NCI-H2196 treated with DMSO at 0.1 percent for 48 hours (cell line): ENCODE results near the gene OR1E2.
"Not testable (repeated sequence)": the region's sequence is repeated elsewhere in the genome, so short reads cannot be mapped to it uniquely, and the experiment has no call there.

Experiments used
- DNase-seq: peaks from one replicate; lab custom pipeline; 2025; ENCODE audit not compliant: unreplicated experiment; lab: John Stamatoyannopoulos, UW

The OR1E2 gene, protein sequence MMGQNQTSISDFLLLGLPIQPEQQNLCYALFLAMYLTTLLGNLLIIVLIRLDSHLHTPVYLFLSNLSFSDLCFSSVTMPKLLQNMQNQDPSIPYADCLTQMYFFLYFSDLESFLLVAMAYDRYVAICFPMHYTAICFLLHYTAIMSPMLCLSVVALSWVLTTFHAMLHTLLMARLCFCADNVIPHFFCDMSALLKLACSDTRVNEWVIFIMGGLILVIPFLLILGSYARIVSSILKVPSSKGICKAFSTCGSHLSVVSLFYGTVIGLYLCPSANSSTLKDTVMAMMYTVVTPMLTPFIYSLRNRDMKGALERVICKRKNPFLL

DNA sequence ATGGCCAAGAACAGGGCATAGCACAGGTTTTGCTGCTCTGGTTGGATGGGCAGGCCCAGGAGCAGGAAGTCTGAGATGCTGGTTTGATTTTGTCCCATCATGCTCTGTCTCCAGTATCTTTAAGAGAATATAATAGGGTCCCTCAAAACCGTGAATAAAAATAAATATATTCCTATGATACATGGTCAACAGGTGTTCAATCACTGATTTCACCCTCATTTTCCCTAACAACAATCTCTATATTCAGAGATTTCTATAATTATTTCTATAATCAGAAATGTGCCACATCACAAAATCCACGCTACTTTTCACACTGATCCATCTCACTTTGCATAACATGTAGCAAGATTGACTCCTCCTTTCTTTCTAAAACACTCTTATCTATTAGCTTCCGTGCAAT, at the start of gene OR1E2:
OR1E2 (minus strand) TSS at position 101 of the 400 bp plus-strand sequence; CDS start at position 101, 0 bp downstream.
- no peak for DNase-seq

DNA sequence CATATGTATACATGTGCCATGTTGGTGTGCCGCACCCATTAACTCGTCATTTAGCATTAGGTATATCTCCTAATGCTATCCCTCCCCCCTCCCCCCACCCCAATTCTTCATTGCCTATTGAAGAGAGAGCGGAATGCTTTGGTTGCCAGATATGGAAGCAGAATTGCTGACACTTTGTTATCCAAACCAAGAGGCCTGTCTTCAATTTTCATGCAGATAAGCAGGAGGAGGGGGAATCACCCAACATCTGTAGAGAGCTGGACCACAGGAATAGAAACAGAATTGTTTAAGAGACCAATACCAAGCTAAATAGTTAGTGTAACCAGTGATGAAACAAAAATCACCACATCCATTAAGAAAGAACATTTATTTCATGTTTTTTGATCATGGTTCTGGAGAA, 49.2 kb upstream of the OR1E2 start:
- DNase-seq, result no peak

DNA sequence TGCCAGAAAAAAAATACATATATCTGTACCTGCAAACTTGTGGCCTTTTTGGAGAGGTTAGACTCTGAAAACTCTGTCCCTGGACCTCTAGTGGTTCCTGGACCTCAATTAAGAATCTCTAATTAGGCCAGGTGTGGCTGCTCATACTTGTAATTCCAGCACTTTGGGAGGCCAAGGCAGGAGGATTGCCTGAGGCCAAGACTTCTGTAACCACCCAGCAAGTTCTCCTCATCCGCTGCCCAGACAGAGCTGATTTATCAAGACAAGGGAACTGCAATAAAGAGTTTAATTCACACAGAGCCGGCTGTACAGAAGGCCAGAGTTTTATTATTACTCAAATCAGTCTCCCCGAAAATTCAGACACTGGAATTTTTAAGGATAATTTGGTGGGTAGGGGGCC, 46.3 kb upstream of the OR1E2 start:
- DNase-seq, result no peak

DNA sequence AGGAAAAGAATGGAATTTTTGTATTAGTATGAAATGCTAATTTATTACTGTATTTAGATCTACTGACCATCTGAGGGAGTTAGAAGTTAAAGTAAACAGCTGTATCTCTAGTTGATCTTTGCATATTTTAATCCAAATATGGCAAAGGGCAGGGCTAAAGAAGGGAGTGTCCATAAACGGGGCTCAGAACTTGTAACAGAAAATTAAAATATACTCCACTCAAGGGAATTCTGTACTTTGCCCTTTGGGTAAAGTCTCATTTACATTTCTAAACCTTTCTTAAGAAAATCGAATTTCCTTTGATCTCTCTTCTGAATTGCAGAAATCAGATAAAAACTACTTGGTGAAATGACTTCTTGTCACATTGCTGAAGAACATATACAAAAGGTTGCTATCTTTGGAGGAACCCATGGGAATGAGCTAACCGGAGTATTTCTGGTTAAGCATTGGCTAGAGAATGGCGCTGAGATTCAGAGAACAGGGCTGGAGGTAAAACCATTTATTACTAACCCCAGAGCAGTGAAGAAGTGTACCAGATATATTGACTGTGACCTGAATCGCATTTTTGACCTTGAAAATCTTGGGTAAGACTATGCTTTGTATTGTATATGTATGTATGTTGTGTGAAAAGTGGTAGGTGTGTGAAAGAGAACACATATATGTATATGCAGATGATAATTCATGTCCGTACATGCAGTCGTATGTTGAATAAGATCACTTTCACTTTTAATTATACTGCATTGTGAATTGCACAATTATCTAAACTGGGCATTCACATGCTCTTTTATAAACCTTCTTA, 42.4 kb upstream of the OR1E2 start, which contains the start of gene ASPA:
ASPA (plus strand) TSS at position 186 of the 799 bp plus-strand sequence; CDS start at position 349, 163 bp downstream.
- DNase-seq, result no peak

DNA sequence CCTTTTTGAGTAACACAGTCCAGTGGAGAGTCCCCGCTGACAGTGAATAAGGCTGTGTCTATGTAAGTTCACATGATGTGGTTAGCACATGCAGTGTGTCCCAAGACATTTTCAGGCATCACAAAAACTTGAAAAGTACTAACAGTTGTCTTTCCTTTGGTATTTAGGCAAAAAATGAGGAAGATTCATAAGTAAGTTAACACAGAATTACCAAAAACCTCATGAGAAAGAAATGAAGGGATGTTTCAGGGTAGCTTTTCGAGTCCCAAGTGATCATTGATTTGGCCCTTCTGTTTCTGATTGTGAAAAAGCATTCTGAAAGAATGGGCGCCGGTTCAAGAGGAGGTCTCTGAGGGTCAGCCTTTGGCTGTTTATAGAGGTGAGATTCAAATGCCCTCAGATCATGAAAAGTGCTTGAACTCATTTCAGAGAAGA, 41.6 kb upstream of the OR1E2 start:
- no peak for DNase-seq

DNA sequence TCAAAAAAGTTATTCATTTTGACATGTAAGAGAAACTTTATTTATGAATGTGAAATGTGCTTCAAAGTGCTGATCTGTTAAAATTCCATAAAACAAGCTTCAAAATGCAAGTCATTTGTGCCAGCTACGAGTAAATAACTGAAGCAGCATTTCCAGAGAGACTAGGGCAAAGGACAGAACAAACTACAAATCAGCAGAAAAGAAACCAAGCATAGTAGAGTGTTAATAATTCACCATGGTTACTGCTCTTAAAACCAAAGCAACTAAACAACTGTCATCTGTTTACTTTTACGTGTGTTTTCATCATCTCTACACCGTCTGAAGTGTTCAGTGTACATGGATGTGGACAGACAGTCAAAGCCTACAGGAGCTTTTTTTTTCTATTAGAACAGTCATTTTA, 40.6 kb upstream of the OR1E2 start:
- no peak for DNase-seq

DNA sequence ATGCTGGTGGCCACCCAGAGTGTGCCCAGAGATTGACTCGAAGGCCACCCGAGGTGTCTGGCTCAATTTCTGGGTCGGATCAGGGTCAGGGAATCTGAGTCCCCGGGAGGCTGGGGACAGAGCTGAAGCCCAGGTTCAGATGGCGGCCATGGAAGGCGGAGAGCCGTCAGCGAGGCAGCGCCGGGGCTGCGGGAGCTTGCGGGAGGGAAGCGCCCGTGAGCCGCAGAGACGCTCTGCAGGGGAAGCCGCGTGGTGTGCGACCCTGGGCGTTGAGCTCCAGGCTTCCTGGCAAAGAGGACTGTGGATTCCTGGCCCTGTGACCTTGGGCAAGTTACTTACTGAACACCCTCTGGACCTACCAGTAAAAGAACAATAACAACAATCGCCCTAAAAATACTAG, 38.5 kb upstream of the OR1E2 start:
- DNase-seq, result no peak

DNA sequence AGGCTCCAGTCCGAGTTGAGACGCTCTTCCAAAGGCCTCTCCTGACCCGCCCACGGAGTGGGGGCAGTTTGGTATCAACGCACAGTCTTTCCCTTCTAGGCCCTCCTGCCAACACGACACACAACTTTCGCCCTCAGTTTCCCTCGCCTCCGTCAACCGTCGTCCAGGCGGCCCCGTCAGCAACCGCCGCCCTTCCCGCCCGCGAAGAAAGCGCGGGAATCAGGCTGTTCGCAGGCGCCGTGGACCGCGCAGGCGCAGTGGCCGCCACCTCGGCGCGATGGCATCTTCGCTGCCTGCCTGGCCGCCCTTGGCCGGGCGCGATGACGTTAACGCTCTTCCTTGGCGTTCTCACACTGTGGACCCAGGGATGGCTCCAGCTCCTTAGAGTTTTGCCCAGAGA, 38.0 kb upstream of the OR1E2 start, which contains the start of gene SPATA22:
SPATA22 (minus strand) TSS at position 221 of the 400 bp plus-strand sequence. CDS start 2,494 bp downstream, outside the sequence.
- no peak for DNase-seq

DNA sequence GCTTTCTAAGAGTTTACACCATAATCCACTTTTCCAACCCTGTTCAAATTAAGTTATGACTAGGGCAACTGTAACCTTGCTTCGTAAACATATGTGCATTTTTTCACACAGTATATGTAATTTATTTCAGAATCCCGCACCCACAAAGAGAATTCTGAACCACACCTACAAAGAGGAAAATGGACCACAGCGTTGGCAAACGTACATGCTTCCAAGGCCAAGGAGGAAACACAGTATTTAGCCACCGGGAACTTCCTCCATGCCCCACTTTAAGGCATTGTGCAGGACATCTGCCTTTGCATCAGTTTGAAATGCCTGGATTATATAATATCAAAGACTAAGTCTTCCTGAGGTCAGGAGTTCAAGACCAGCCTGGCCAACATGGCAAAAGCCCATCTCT, 35.9 kb upstream of the OR1E2 start:
- DNase-seq, result no peak

DNA sequence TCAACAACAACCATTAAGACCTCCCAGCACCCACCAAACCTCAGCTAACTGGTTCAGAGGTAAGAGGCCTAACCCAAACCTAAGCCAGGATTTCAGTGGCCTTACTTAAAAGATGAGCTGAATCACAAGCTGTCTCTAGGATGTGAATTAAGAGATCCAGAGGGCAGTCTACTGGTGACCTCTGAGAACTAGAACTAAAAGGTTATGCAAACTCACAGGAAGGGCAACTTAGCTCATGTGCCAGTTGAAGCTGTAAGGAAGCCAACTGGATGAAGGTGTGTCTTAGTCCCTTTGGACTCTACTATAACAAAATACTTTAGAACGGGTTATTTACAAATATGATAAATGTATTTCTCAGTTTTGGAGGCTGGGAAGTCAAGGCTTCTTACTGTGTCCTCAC, 32.7 kb upstream of the OR1E2 start:
- not testable (repeated sequence) for DNase-seq

DNA sequence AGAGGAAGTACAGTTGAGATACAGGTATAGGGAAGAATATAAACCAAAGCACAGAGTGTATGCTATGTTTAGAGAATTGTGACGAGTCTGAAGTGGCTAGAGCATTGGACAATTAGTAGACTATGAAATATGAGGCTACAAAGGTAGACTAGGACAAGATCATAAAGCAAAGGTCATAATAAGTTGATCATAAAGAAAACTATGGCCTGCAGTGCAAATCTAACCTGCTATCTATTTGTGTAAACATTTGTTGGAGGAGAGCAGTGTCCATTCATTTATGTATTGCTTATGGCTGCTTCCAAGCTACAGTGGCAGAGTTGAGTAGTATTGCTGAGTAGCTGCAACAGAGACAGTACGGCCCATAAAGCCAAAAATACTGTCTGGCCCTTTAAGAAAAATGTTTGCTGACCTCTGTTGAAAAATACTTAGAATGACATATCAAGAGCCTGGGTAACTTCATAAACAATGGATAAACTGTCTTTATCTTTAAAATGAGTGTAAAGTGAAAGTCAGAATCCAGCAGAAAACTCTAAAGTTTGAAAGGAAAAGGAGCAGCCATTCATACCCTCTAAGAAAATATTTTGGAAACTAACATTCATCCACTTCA, 14.5 kb upstream of the OR1E2 start:
- no peak for DNase-seq

DNA sequence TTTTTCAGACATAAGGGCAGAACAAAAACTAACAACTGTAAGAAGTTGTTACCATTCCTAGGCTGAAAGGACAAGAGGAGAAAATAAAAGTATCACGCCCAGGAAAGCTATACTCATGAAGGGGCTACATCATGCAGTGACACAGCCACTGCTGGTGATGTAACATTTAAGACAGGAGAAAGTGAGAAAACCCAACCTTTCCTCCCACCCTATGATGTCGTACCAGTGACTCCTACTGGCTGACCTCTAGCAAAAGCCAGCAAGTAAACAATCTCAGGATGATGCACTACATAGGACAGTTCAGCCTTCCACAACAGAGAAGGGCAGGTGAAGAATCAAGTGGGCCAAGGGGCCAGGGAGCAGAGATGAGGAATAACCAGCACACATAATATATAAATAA, 14.0 kb upstream of the OR1E2 start:
- no peak for DNase-seq

DNA sequence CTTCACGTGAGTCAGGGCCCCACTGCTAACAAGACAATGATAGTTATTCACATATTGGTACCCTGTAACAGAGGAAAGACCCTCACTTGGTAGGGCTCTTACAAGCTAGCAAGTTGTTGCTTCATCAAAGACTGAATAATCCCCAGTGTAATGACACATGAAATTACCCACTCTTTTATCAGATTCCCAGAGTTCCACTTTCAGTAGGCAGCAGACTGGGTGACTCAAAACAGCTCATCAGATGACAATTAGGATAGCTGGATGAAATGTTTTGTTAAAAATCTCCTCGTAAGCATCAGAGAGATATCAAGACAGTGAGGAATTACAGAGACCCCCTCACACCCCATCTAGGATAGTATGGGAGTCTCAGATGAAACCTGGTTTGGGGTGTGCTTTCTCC, 6.8 kb upstream of the OR1E2 start:
- no peak for DNase-seq

DNA sequence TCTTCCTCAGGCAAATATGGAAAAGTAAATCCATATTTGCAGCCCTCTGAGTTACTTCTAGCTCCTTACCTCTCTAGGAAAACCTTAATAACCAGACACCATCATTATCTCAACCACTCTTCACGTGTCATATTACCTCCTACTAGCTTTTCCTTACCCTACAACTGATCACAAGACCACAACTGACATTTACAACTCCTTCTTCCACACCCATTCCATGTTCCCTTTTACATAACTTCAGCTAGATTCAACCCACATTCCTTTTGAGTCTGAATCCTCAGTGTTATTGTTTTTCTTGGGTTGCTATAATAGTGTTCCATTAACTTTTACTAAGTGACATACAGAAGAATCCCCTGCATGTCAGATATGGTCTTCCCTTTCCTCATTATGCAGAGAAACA, 4.7 kb upstream of the OR1E2 start:
- DNase-seq, result no peak

DNA sequence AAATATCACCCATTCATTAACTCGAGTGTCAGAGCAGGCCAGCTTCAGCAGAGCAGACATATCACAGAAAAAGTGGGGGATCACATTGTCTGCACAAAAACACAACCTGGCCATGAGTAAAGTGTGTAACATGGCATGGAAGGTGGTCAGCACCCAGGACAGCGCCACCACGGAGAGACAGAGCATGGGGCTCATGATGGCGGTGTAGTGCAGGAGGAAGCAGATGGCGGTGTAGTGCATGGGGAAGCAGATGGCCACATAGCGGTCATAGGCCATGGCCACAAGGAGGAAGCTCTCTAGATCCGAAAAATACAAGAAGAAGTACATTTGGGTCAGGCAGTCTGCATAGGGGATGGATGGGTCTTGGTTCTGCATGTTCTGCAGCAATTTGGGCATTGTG, 426 bp downstream of the OR1E2 start:
- not testable (repeated sequence) for DNase-seq

DNA sequence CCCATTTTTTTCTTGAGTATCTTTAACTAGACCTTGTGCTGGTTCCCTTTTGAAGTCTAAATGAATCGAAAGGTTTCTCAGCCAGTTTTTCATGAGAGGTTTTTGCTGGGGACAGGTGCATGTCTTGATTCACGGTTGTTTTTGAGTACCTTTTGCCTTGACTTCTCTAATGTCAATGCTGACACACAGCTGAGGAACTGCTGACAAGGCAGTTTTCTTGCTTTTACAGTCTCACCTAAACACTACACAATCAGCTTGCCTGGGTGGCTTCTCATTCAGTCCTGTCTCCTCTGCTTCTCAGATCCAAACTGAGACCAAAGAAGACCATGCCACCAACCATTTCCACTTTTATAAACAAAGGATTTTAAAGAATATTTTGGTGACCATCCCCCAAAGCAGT, 15.4 kb downstream of the OR1E2 start:
- DNase-seq, result no peak

DNA sequence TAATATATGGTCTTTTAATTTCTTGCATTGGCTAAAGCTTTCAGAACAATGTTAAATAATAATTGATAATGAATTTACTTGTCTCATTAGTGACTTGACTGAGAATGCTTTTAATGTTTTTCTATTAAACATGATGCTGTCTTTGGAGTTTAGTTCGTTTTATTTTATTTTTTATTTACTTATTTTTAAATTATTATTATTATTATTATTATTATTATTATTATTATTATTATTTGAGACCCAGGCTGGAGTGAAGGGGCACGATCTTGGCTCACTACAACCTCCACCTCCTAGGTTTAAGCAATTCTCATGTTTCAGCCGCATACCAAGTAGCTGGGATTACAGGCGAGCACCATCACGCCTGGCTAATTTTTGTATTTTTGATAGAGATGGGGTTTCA, 18.0 kb downstream of the OR1E2 start:
- no peak for DNase-seq

DNA sequence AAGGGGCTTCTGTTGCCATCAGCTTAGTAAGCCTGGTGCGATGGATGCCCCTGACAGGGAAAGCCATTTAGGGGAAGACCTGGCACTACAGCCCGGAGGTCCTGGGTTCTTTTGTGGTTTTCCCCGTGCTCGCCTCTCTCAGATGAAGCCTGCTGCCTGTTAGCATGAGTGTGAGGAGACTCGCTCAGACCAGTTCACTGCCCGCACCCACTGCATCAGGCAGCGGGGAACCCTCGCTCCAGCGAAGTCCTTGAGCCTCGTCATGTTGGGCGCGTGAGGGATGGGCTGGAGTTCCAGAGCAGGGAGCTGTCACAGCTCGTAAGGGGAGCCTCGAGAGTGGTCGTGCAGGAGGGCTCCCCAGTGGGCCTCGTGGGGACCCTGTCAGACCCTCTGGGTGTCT, 21.4 kb downstream of the OR1E2 start:
- not testable (repeated sequence) for DNase-seq

DNA sequence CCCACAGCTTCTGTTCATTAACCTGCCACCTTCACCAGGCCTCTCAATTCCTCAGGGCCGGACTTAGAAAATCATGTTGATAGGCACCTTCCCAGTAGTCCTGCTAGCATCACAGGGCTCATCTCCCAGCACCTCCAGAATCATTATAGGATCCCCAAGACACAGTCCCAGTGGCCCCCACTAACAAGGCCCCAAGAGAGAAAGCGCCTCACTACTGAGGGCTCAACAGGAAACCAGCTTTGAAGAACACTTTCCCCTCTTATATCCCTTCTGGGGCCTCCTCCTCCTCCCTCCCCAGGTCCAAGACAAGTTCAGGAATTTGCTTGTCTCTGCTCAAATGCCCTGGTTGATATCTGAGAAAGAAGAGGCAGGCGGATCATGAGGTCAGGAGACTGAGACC, 22.6 kb downstream of the OR1E2 start, which contains the start of gene OR3A3:
OR3A3 (plus strand) TSS at position 301 of the 400 bp plus-strand sequence.
- no peak for DNase-seq

DNA sequence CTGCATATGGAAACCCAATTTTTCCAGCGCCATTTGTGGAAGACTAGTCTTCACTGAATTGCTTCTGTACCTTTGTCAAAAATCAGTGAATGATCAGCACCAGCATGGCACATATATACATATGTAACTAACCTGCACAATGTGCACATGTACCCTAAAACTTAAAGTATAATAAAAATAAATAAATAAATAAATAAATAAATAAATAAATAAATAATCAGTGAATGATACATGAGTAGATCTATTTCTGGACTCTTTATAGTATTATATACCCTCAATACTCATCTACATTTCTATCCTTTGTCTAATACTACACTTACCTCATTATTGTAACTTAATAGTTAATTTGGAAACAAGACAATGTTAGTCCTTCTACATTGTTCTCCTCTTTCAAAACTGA, 29.8 kb downstream of the OR1E2 start:
- DNase-seq, result not testable (repeated sequence)

DNA sequence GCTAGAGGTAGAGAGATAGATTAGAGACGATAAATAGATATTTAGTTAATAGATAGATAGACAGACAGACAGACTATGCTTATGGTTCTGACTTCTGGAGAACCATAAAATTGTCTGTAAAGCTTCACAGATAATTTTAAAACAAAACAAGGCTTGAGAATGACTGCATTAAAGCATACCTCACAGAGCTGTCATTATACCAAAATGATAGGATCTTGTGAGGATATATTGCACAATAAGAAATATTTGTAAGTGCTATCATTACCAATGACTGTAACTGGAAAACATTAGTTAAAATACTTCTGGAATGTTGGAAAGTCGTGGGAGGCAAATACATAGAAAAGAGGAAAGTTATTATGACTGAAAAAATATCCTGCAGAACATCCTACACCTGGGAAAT, 31.9 kb downstream of the OR1E2 start:
- DNase-seq, result no peak

DNA sequence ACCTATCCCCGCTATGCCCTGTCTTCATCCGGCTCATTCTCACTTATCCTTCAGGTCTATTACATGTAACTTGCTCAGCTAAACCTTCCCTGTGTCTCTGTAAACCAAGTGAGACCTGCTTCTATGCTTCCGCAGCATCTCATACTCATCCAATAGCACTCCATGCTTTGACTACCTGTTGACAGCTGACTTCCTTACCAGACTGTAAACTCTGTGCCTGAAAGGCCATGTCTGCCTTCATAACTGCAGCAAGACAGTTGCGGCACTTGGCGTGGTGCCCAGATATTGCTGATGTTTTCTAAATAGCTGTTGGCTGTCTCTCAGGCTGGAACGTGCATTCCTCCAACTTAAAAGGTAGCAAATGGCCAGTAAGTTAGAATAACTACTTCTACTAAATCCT, 33.6 kb downstream of the OR1E2 start:
- no peak for DNase-seq
